ENCODE results near the gene TRAPPC8.
"Not testable (repeated sequence)": the region's sequence is repeated elsewhere in the genome, so short reads cannot be mapped to it uniquely, and the experiment has no call there.

Gene TRAPPC8, protein sequence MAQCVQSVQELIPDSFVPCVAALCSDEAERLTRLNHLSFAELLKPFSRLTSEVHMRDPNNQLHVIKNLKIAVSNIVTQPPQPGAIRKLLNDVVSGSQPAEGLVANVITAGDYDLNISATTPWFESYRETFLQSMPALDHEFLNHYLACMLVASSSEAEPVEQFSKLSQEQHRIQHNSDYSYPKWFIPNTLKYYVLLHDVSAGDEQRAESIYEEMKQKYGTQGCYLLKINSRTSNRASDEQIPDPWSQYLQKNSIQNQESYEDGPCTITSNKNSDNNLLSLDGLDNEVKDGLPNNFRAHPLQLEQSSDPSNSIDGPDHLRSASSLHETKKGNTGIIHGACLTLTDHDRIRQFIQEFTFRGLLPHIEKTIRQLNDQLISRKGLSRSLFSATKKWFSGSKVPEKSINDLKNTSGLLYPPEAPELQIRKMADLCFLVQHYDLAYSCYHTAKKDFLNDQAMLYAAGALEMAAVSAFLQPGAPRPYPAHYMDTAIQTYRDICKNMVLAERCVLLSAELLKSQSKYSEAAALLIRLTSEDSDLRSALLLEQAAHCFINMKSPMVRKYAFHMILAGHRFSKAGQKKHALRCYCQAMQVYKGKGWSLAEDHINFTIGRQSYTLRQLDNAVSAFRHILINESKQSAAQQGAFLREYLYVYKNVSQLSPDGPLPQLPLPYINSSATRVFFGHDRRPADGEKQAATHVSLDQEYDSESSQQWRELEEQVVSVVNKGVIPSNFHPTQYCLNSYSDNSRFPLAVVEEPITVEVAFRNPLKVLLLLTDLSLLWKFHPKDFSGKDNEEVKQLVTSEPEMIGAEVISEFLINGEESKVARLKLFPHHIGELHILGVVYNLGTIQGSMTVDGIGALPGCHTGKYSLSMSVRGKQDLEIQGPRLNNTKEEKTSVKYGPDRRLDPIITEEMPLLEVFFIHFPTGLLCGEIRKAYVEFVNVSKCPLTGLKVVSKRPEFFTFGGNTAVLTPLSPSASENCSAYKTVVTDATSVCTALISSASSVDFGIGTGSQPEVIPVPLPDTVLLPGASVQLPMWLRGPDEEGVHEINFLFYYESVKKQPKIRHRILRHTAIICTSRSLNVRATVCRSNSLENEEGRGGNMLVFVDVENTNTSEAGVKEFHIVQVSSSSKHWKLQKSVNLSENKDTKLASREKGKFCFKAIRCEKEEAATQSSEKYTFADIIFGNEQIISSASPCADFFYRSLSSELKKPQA (N-terminal part only)

DNA sequence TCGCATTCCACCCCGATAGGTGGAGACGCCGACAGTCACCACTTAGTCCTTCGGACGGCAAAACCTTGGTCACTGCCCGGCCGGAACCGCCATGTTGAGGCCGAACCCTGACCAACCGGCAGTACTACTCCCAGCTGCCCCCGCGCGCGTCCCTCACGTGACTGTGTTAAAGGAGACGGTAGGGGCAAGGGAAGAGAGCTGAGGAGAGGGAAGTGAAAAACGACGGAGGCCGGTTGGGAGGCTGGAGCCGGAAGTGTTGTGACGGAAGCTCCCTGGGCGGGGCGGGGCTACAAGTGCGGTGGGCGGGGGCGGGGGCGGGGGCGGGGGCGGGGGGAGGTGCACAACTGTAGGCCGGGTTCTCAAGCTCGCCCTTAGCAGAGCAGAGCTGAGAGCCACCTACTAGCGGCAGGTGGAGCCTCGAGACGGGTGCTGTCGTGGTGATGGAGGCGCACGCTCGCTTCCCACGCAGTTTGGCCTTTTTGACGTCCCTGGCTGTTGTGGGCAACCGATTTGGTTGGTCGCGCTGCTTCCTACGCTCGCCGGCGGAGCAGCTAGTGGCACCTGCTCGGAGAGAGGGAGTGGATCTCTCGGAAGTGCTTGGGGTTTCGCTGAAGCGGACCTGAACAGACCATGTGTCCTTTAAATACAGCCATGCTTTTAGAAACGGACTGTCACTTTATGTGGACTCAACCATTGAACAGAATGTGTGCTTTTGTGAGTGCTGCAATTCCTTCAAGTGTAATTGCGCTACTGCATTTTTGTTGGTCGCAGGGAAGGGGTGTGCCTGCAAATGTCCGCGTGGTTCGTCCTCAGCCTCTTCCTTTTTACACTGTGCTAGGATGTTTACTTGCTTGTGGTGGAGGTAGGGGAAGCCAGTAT, at the start of gene TRAPPC8:
Gene TRAPPC8, minus strand, starts transcription at position 130 of the 879 bp plus-strand sequence. CDS start 364 bp downstream, outside the sequence.
- no peak for FAIRE-seq

DNA sequence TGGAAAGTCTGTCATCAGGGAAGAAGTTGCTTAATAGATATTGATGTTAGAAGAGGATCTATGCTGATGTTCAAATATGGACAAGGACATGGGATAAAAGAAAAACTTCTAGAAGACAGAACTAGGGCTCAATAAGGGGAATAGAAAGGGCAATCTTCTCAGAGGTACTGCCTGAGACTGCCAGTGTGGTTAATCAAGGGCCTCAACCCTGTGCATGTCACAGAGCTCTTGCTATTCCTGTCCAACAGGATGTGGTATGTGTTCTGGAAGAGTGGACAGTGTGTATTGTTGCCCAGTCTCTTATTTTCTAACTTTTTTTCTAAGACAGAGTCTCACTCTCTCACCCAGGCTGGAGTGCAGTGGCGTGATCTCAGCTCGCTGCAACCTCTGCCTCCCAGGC, 47.9 kb upstream of the TRAPPC8 start:
- no peak for FAIRE-seq

DNA sequence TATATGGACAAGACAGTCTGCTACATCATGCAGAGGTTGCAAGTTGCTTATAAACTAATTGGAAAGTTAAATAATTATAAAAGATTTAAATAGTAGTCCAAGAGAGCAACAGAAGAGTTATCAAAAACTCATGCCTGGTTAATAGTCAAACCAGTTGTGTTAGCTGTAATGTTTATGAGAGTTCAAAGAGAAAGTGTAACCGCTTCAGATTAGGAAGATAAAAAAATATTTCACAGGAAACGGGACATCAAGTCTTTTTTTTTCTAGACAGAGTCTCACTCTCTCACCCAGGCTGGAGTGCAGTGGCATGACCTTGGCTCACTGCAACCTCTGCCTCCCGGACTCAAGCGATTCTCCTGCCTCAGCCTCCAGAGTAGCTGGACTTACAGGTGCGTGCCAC, 41.0 kb upstream of the TRAPPC8 start:
- no peak for FAIRE-seq

DNA sequence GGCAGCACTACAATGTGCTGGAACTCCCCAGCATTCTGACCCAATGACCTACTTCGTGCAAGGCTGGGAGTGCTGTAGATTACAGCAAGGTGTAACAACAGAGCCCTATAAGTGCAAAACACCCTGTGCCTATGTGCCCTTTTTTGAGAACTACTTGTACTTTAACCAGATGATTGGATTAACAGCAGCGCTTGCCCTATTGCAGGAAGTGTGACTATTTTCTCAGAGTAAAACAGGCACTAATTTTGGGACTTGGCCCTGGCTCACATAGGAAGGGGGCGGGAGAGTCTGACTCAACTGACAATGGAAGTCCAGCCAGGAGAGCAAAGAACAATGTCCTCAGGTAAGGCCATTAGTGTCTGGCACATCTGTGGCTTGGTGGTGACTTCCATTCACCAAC, 40.1 kb upstream of the TRAPPC8 start:
- no peak for FAIRE-seq

DNA sequence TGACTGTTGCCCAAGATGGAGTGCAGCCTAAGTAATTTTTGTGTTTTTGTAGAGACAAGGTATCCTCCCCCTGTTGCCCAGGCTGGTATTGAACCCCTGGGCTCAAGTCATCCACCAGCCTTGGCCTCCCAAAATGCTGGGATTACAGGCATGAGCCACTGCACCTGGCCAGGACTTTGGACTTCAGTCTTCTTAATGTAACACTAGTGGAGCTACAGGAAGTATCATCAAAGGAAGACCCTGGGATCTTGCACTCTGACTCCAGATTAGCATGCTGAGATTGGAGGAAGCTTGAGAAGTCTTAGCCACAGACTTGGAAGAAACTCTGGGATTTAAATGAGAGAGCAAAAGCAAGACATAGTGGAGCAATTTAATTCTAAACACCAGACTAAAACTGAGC, 37.9 kb upstream of the TRAPPC8 start:
- FAIRE-seq = no peak

DNA sequence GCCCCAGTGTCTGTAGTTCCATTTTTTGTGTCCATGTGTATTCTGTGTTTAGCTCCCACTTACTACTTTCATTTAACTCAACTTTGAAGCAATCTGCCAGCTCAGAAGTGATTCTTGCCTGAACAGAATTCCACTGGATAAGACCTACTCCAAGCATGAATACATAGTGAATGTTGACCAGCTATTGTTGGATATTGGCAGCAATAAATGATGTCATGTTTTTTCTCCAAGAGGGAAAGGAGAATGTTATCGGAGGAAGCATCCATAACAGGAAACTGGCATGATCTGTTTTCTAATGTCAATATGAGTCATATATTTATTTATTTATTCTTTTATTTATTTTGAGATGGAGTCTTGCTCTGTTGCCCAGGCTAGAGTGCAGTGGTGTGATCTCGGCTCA, 36.8 kb upstream of the TRAPPC8 start:
- FAIRE-seq = no peak

DNA sequence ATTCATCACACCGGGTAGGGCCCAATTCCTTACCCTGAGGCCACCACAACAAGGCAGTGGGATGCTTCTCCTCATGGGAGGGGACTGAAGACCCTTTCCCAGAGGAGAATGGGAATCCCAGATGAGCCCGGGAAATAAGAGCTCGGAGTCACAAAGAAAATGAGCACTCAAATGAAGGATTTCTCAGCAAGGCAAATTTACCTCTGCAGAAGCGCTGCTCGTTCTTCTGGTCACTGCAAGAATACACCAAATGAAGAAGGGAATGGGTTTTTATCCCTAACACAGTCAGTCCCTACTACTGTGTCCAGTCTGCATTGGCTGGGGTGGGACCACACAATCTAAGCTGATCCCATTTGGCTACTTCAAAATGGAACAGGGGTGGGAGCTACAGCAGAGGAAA, 35.7 kb upstream of the TRAPPC8 start:
- no peak for FAIRE-seq

DNA sequence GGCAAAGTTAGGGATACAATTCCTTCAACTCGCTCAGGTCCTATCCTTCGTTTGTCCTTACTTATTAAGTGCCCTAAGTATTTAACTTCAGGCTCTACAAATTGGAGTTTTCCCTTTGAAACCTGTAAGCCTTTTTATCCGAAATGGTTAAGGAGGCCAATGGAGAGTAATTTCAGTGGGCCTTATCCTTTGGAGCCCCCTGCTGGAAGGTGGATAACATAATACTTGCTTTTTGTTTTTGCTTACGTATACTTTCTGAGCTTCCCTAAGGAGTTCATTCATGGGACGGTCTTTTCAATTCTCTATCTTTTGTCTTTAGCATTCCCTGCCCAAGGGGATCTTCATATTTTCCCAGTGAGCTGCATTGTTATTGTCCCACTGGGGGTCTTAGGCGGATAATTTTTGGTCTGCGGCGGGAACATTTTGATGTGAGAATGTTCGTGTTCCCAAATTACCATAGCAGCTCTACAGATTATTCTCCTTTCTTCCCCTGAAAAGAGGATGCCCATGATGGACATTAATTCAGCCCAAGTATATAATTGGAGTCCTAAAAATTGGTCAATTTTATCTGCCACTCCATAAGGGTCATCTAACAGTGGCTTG, 34.4 kb upstream of the TRAPPC8 start:
- FAIRE-seq = no peak

DNA sequence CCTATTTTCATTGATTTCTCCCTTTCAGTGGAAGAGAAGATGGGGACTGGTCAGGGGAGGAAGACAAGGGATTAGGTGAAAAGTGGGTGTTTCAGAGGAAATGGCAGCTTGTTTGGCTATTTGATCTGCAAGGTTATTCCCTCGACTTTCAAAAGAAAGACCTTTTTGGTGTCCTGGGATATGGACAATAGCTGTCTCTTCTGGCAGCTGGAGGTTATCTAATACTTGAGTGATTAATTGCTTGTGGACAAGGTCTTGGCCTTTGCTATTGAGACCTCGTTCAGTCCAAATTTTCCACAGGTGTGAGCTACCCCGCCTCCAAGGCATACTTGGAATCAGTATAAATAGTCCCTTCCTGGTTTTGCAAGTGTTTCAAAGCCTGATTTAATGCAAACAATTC, 33.3 kb upstream of the TRAPPC8 start:
- no peak for FAIRE-seq

DNA sequence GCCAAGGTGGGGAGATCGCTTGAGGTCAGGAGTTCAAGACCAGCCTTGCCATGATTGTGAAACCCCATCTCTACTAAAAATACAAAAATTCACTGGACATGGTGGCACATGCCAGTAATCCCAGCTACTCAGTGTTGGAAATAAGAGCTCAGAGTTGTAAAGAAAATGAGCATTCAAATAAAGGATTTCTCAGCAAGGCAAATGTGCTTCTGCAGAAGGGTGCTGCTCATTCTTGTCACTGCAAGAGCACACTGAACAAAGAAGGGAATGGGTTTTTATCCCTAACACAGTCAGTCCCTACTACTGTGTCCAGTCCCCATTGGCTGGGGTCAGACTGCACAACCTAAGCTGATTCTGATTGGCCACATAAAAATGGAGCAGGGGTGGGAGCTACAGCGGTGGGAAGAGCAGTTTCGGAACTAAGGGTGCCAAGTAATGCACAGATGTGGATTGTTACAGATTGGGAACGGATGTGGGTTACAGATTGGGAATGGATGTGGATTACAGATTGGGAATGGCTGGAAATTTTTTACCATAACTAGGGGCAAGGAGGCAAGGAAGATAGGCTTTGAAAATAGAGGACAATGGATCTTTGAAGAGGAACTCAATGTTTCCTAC, 31.1 kb upstream of the TRAPPC8 start:
- FAIRE-seq = no peak

DNA sequence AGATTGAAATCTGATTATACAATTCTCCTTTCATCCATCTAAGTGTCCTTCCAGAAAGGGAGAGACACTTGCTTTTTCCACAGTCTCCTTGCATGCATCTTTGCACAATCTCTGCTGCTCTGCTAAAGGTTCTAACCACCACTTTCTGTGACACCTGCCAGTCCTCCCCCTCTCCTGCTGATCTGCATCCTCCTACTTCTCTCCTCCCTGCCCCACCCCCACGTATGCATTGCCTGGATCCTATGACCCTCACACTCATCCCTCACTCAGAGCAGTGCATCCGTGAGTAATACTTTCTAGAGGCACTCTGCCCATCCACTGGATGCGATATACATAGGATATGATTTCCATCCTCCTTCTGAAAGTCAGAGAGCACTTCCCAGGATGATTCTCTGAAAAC, 27.7 kb upstream of the TRAPPC8 start:
- no peak for FAIRE-seq

DNA sequence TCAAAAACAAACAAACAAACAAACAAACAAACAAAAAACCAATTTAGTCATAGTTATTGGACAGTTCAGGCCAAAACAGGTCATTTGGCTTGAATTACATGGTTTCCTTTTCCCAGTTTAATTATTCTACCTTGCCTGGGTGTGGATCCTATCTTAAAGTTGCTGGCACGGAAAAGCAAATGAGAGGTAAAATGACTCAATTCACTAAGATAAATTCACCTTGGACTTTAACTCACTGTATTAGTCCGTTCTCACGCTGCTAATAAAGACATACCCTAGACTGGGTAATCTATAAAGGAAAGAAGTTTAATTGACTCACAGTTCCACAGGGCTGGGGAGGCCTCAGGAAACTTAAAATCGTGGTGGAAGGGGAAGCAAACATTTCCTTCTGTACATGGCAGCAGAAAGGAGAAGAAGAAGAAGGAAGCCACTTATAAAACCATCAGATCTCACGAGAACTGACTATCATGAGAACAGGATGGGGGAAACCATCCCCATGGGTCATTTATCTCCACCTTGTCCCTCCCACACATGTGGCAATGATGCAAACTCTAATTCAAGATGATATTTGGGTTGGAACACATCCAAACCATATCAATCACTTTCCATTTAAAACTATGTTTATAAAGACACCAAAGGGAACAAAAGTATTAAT, 22.5 kb upstream of the TRAPPC8 start:
- no peak for FAIRE-seq

DNA sequence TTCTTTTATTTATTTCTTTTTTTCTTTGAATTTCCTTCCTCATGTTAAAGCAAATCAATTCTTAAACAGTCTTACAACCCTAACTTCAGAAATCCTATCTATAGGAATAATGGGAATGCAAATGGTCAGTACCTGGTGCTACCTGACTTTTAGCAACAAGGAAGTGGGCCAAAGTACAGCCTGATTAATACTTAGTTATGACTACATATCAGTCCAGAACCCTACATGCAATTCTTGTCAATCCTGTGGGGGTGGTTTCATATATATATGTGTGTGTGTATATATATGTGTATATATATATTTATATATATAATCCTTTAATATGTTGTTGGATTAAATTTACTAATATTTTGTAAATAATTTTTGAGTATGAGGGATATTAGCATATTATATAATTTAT, 14.8 kb upstream of the TRAPPC8 start:
- FAIRE-seq = no peak

DNA sequence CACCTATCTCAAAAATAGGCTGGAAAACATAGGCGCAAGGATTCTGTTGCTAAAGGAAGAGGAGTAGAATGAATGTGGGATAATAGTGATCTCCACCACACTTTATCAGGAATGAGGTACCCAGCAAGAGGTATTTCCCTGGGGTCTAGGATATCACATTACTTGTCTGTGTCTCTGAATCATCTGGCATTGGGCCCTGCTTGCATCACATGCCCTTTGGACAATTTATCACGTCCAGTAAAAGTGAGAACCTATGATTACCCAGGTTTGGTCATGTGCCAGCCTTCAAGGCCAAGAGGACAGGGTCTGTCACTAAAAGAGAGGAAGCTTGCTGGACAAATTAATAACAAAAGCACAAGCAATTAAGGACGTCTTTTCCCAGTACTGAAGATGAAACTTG, 11.4 kb upstream of the TRAPPC8 start:
- no peak for FAIRE-seq

DNA sequence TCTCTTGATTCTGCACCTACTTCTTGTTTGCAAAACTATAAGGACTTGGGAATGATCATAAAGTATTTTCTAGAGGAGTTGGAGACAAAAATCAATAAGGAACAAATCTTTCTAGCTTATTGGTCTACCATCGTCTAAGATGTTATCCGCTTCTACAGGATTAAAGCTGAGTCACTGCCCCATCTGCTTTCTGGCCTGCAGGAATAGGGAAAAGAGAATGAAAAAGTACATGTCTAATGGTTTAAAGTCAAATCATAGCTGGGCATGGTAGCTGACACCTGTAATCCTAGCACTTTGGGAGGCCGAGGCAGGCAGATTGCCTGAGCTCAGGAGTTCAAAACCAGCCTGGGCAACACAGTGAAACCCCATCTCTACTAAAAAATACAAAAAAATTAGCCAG, 10.8 kb upstream of the TRAPPC8 start:
- not testable (repeated sequence) for FAIRE-seq

DNA sequence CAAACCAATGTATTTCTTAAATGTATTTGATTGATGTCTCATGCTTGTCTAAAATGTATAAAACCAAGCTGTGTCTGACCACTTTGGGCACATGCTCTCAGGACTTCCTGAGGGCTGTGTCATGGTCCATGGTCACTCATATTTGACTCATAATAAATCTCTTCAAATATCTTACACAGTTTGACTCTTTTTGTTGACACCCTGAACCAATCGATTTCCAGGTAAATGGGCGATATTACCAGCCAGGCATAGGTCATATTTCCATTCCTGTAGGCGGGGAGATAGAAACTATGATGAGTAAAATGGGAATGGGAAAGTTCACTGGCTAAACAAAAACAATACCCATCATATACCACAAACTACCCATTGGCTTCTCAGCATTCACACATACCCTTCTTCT, 9.3 kb upstream of the TRAPPC8 start:
- FAIRE-seq = no peak

DNA sequence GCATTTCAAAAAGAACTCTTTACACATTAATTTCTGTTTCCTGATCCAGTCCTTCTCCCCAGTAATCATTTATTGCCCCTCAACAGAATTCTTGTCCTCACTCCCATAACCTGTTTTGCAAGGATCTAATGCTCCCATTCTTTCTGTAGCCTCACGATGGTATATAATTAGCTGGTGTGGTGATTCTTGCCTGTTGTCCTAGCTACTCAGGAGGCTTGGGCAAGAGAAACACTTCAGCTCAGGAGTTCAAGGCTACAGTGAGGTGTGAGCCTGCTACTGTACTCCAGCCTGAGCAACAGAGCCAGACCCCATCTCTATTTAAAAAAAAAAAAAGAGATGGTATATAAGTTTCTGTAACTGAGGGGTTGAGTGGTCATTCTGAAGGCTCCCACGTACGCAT, 7.7 kb upstream of the TRAPPC8 start:
- FAIRE-seq = no peak

DNA sequence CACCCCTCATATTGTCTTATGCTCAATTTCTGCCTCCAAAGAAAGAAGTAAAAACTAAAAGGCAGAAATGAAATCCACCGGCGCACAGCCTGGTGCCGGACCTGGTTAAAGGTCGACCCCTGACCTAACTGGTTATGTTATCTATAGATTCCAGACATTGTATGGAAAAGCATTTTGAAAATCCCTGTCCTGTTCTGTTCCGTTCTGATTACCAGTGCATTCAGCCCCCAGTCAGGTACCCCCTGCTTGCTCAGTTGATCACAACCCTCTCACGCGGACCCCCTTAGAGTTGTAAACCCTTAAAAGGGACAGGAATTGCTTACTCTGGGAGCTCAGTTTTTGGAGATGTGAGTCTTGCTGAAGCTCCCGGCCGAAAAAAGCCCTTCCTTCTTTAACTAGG, 5.4 kb upstream of the TRAPPC8 start:
- not testable (repeated sequence) for FAIRE-seq

DNA sequence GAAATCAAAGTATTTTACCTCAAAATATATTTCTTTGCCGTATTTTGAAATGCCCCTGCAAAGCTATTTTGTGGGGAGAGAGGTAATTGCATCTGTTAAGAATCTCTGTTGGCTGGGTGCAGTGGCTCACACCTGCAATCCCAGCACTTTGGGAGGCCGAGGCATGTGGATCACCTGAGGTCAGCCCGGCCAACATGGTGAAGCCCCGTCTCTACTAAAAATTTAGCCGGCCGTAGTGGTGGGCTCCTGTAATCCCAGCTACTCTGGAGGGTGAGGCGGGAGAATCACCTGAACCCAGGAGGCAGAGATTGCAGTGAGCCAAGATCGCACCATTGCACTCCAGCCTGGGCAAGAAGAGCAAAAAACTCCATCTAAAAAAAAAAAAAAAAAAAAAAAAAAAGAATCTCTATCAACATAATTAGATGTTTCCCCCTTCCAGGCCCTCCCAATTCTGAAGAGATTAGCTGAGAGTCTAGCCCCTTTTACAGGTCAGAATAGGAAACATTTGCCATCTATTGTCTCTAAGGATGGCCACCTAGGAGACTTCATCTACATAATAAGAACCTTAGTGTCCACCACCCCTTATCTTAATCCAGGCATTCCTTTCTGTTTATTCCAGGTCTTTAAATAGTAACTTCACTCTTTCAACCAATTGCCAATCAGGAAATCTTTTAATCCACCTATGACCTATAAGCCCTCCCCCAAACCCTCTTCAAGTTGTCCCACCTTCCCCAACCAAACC, 3.5 kb upstream of the TRAPPC8 start:
- FAIRE-seq = no peak
